Esophagus squamous epithelium (tissue), 5 donors: Measurements from ENCODE around the gene TGIF2LY. TPM values are rescaled to one million over a fixed set of nuclear protein-coding genes. Genes with fewer than 3 reads are reported as not detected.
"Not testable (repeated sequence)": the region's sequence is repeated elsewhere in the genome, so short reads cannot be mapped to it uniquely, and the experiment has no call there.

Source experiments
- DNase-seq: peaks from one replicate; lab custom pipeline; 2025; lab: John Stamatoyannopoulos, UW
- H3K27ac ChIP-seq, 4 donors: fragments of 200-600 bp; sonication (generic); one replicate each; pipeline ENCODE4 v1.5.1; 2016 to 2019; ENCODE audit warnings: mild to moderate bottlenecking in 1 of 4
- H3K27me3 ChIP-seq, 4 donors: fragments of 200-600 bp; sonication (generic); 1 replicate in 3 of 4; 2 replicates in 1 of 4; pipeline versions ENCODE4 v1.5.1 to v1.6.0; 2017 to 2021; ENCODE audit warnings: antibody characterized with exemption in 1 of 4
- H3K36me3 ChIP-seq, 3 donors: fragments of 200-600 bp; sonication (generic); one replicate each; pipeline ENCODE4 v1.5.1; 2016 to 2019
- H3K4me1 ChIP-seq, 3 donors: fragments of 200-600 bp; sonication (generic); one replicate each; pipeline ENCODE4 v1.5.1; 2017 to 2019
- H3K4me3 ChIP-seq, 4 donors: fragments of 200-600 bp; sonication (generic); 1 replicate in 3 of 4; 2 replicates in 1 of 4; pipeline ENCODE4 v1.5.1; 2016 to 2019; ENCODE audit warnings: mild to moderate bottlenecking in 2 of 4, moderate library complexity in 1 of 4
- H3K9me3 ChIP-seq, 3 donors: fragments of 200-600 bp; sonication (generic); one replicate each; pipeline ENCODE4 v1.5.1; 2016 to 2019
- WGBS, 2 donors: methylation state at CpG; one replicate each; pipeline ENCODE4 v1.1.5; 2018; 5-methylcytosine and 5-hydroxymethylcytosine counted together
- intact Hi-C: fragments of 100-400 bp; cut with DNase I; formaldehyde crosslinking; loops from one replicate; pipeline ENCODE4 v1.15.0; 2022
- small RNA-seq, 4 donors: library from RNA; depleted of rRNA; stranded (forward); fragments of <200 nt; gene quantifications; one replicate each; pipeline ENCODE3, GENCODE V24; 2016
- total RNA-seq, 4 donors: library from RNA; depleted of rRNA; stranded (reverse); fragments of >200 nt; gene quantifications; one replicate each; pipeline ENCODE4 v1.1.0, GENCODE V29; 2016
- donor health status: DM: yes; HTN: yes; CAD: no.

TGIF2LY gene
- not detected for total RNA-seq

GRCh38 chrY:3578767-3579166 lies at the start of gene TGIF2LY:
Gene TGIF2LY (plus strand): TSS chrY:3579067. CDS start chrY:3579245, 178 bp downstream.
- DNase-seq, H3K4me3 ChIP-seq, intact Hi-C loops, H3K36me3 ChIP-seq, H3K4me1 ChIP-seq, H3K9me3 ChIP-seq, H3K27me3 ChIP-seq, H3K27ac ChIP-seq: not testable (repeated sequence)
- WGBS, 2 donors, result 74% methylated on average over 9 of the region's 9 CpGs; no CpG with 5 or more reads in 1 of the 2 donors

Small RNA genes lying within 50 kb of the gene (small RNA-seq; reads per million reads assigned to genes)
- gene PRRC2CP1, result 0 reads per million in 4 donors
